Mesenchymal stem cell (in vitro differentiated cells and primary cell): ENCODE results near the gene TBL1X.

Source experiments
- DNase-seq: peaks from one replicate; pipeline ENCODE4 v3.0.0-alpha.2; 2013
- H2AFZ ChIP-seq: one replicate; pipeline ENCODE4 v1.6.1; 2013; ENCODE audit warnings: low read depth, mild to moderate bottlenecking, control low read depth, inconsistent platforms, low read length, moderate library complexity
- H2AK5ac ChIP-seq: 2 replicates; pipeline ENCODE4 v1.6.1; 2013; ENCODE audit warnings: low read length, moderate library complexity, mild to moderate bottlenecking, inconsistent platforms; ENCODE audit not compliant: severe bottlenecking
- H2BK120ac ChIP-seq: one replicate; pipeline ENCODE4 v1.6.1; 2013; ENCODE audit warnings: low read depth, mild to moderate bottlenecking, inconsistent platforms, low read length, moderate library complexity
- H2BK12ac ChIP-seq, 2 experiments: one replicate each; pipeline ENCODE4 v1.6.1; 2013; ENCODE audit warnings: inconsistent platforms in 2 of 2, low read length in 2 of 2, mild to moderate bottlenecking in 2 of 2, moderate library complexity in 2 of 2, control low read depth in 1 of 2
- H2BK15ac ChIP-seq: one replicate; pipeline ENCODE4 v1.6.1; 2013; ENCODE audit warnings: mild to moderate bottlenecking, low read depth, inconsistent platforms; ENCODE audit not compliant: poor library complexity, severe bottlenecking
- H2BK5ac ChIP-seq: 2 replicates; pipeline ENCODE4 v1.6.1; 2013; ENCODE audit warnings: low read depth, mild to moderate bottlenecking, low read length, control low read depth, inconsistent platforms; ENCODE audit not compliant: poor library complexity, severe bottlenecking
- H3K14ac ChIP-seq, 2 experiments: one replicate each; pipeline ENCODE4 v1.6.1; 2013; ENCODE audit warnings: inconsistent platforms in 2 of 2, low read length in 2 of 2, control low read depth in 1 of 2, mild to moderate bottlenecking in 1 of 2, moderate library complexity in 1 of 2
- H3K18ac ChIP-seq, 2 experiments: one replicate each; pipeline ENCODE4 v1.6.1; 2013; ENCODE audit warnings: inconsistent platforms in 2 of 2, low read length in 2 of 2, control low read depth in 1 of 2, low read depth in 1 of 2, mild to moderate bottlenecking in 1 of 2
- H3K23ac ChIP-seq, 2 experiments: one replicate each; pipeline ENCODE4 v1.6.1; 2013; ENCODE audit warnings: inconsistent platforms in 2 of 2, low read length in 2 of 2, mild to moderate bottlenecking in 2 of 2, moderate library complexity in 2 of 2, control low read depth in 1 of 2
- H3K27ac ChIP-seq: 2 replicates; pipeline ENCODE4 v1.5.1; 2013; ENCODE audit warnings: mild to moderate bottlenecking, moderate library complexity, low read length, control low read depth, inconsistent platforms; ENCODE audit not compliant: poor library complexity, severe bottlenecking
- H3K27me3 ChIP-seq, 2 experiments: 2 replicates each; pipeline versions ENCODE4 v1.6.1 to v1.7.0; 2013; ENCODE audit warnings: low read length in 2 of 2, mild to moderate bottlenecking in 2 of 2, moderate library complexity in 2 of 2, control low read depth in 1 of 2, inconsistent platforms in 1 of 2; ENCODE audit not compliant: control insufficient read depth in 1 of 2, insufficient read depth in 1 of 2
- H3K36me3 ChIP-seq, 2 experiments: 2 replicates each; pipeline versions ENCODE4 v1.6.1 to v1.7.0; 2013; ENCODE audit warnings: low read length in 2 of 2, control low read depth in 1 of 2, inconsistent platforms in 1 of 2, low read depth in 1 of 2, mild to moderate bottlenecking in 1 of 2; ENCODE audit not compliant: insufficient read depth in 2 of 2, control insufficient read depth in 1 of 2
- H3K4ac ChIP-seq, 2 experiments: one replicate each; pipeline ENCODE4 v1.6.1; 2013; ENCODE audit warnings: inconsistent platforms in 2 of 2, low read length in 2 of 2, mild to moderate bottlenecking in 2 of 2, moderate library complexity in 2 of 2, control low read depth in 1 of 2, low read depth in 1 of 2
- H3K4me1 ChIP-seq: 2 replicates; pipeline ENCODE4 v1.6.1; 2013; ENCODE audit warnings: low read depth, low read length, control low read depth; ENCODE audit not compliant: control insufficient read depth, insufficient read depth
- H3K4me2 ChIP-seq: 2 replicates; pipeline ENCODE4 v1.6.1; 2013; ENCODE audit warnings: low read length, mild to moderate bottlenecking, inconsistent platforms; ENCODE audit not compliant: poor library complexity, severe bottlenecking
- H3K4me3 ChIP-seq, 2 experiments: 2 replicates each; pipeline versions ENCODE4 v1.5.1 to v1.7.0; 2013; ENCODE audit warnings: low read length in 2 of 2, mild to moderate bottlenecking in 2 of 2, control low read depth in 1 of 2, low read depth in 1 of 2; ENCODE audit not compliant: insufficient read depth in 1 of 2
- H3K79me1 ChIP-seq: replicated peaks from 2 replicates; pipeline ENCODE4 v1.6.1; 2013; ENCODE audit warnings: mild to moderate bottlenecking, control low read depth, low read length, inconsistent platforms; ENCODE audit not compliant: poor library complexity, severe bottlenecking
- H3K9ac ChIP-seq: 2 replicates; pipeline ENCODE4 v1.7.0; 2013; ENCODE audit warnings: mild to moderate bottlenecking, low read length, moderate library complexity
- H3K9me3 ChIP-seq: 2 replicates; pipeline ENCODE4 v1.7.0; 2013; ENCODE audit warnings: mild to moderate bottlenecking, low read length; ENCODE audit not compliant: control insufficient read depth
- H4K8ac ChIP-seq: one replicate; pipeline ENCODE4 v1.6.1; 2013; ENCODE audit warnings: inconsistent platforms, mild to moderate bottlenecking, low read length, moderate library complexity
- H4K91ac ChIP-seq: one replicate; pipeline ENCODE4 v1.6.1; 2013; ENCODE audit warnings: mild to moderate bottlenecking, low read length, inconsistent platforms
- WGBS: methylation state at CpG from one replicate; pipeline ENCODE4 v1.1.7; 2013; ENCODE audit warnings: mixed read lengths; 5-methylcytosine and 5-hydroxymethylcytosine counted together

TBL1X gene

DNA sequence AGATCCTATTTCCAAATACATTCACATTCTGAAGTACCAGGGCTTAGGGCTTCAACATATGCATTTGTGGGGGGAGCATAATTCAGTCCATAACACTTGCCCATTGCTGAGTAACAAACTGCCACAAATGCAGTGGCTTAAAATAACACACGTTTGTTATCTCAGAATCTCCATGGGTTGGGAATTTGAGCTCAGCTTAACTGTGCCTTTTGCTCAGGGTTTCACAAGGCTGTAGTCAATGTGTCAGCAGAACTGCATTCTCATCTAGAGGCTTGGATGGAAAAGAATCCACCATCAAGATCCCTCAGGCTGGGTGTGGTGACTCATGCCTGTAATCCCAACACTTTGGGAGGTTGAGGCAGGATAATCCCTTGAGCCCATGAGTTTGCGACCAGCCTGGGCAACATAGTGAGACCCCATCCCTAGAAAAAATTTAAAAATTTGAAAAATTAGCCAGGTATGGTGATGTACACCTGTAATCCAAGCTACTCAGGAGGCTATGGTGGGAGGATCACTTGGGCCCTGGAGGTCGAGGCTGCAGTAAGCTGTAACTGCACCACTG lies 25.8 kb upstream of the TBL1X start:
- Histone ChIP-seq H4K91ac (no peak overlapping the region), H3K27me3 (no peaks in the 10 kb centered on the region), H2BK120ac (no peak overlapping the region), H3K4ac (no peak overlapping the region), H2BK5ac (no peak overlapping the region), H3K14ac (no peak overlapping the region), H3K4me3 (no peak overlapping the region), H2AFZ (no peak overlapping the region), H3K4me2 (no peak overlapping the region), H3K9me3 (no peaks in the 10 kb centered on the region), H3K23ac (no peak overlapping the region), H2BK12ac (no peak overlapping the region), H3K36me3 (no peaks in the 10 kb centered on the region), H3K9ac (no peak overlapping the region), H2AK5ac (no peak overlapping the region), H3K18ac (no peak overlapping the region), H3K4me1 (no peaks in the 10 kb centered on the region), H2BK15ac (no peak overlapping the region), H3K79me1 (no peaks in the 10 kb centered on the region), H3K27ac (no peak overlapping the region), H4K8ac (no peak overlapping the region)
- 75% methylated on average over 2 of the region's 3 CpGs for WGBS
- peak; percentile 51 for DNase-seq

- Histone ChIP-seq H3K9me3 (no peaks in the 10 kb centered on the region), H3K14ac (no peak overlapping the region), H2BK5ac (no peak overlapping the region), H3K4me3 (no peak overlapping the region), H2AK5ac (no peak overlapping the region), H3K4me2 (no peak overlapping the region), H3K18ac (no peak overlapping the region), H4K8ac (no peak overlapping the region), H4K91ac (no peak overlapping the region), H2BK12ac (no peak overlapping the region), H3K9ac (no peak overlapping the region), H3K4me1 (no peaks in the 10 kb centered on the region), H3K79me1 (no peaks in the 10 kb centered on the region), H3K36me3 (no peaks in the 10 kb centered on the region), H2BK120ac (no peak overlapping the region), H3K27ac (no peak overlapping the region), H3K4ac (no peak overlapping the region), H3K27me3 (no peaks in the 10 kb centered on the region), H3K23ac (no peak overlapping the region), H2AFZ (no peak overlapping the region), H2BK15ac (no peak overlapping the region)
- 100% methylated on average over 1 of the region's 3 CpGs for WGBS
- DNase-seq: no peak
Observed at GRCh38 chrX:9440116-9440844, 24.6 kb upstream of the TBL1X start.

DNA sequence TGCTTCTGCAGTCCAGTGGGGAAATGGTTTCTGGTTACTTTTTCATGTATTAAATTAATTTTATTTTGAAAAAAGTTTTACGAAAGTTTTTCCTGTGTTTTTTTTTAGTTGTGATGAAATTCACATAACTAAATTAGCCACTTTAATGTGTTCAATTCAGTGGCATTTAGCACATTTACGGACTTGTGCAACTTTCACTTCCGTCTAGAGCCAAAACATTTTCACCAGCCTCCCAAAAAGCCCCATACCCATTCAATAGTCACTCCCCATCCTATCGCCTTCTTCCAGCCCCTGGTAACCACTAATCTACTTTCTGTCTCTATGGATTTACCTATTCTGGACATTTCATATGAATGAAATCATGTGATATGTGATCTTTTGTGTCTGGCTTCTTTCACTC lies 22.8 kb upstream of the TBL1X start:
- Histone ChIP-seq H3K9me3 (no peaks in the 10 kb centered on the region), H3K27ac (no peak overlapping the region), H3K9ac (no peak overlapping the region), H3K4ac (no peak overlapping the region), H3K4me2 (no peak overlapping the region), H2AFZ (no peak overlapping the region), H2AK5ac (no peak overlapping the region), H3K79me1 (no peaks in the 10 kb centered on the region), H3K4me1 (no peaks in the 10 kb centered on the region), H2BK12ac (no peak overlapping the region), H4K91ac (no peak overlapping the region), H3K4me3 (no peak overlapping the region), H3K36me3 (no peaks in the 10 kb centered on the region), H2BK15ac (no peak overlapping the region), H3K23ac (no peak overlapping the region), H4K8ac (no peak overlapping the region), H3K18ac (no peak overlapping the region), H3K27me3 (no peaks in the 10 kb centered on the region), H3K14ac (no peak overlapping the region), H2BK5ac (no peak overlapping the region), H2BK120ac (no peak overlapping the region)
- WGBS: 100% methylated on average over 2 of the region's 4 CpGs
- no peak for DNase-seq

- Histone ChIP-seq H2AK5ac (no peak overlapping the region), H3K27me3 (no peaks in the 10 kb centered on the region), H3K18ac (no peak overlapping the region), H3K9ac (no peak overlapping the region), H3K4me1 (no peaks in the 10 kb centered on the region), H3K4me3 (no peak overlapping the region), H3K14ac (no peak overlapping the region), H2BK5ac (no peak overlapping the region), H3K27ac (no peak overlapping the region), H3K36me3 (no peaks in the 10 kb centered on the region), H4K8ac (no peak overlapping the region), H3K4ac (no peak overlapping the region), H3K9me3 (no peaks in the 10 kb centered on the region), H2AFZ (no peak overlapping the region), H2BK12ac (no peak overlapping the region), H2BK120ac (no peak overlapping the region), H3K79me1 (no peaks in the 10 kb centered on the region), H3K23ac (no peak overlapping the region), H3K4me2 (no peak overlapping the region), H2BK15ac (no peak overlapping the region), H4K91ac (no peak overlapping the region)
- DNase-seq: no peak
- 93% methylated on average over 20 of the region's 20 CpGs for WGBS
Observed at GRCh38 chrX:9443327-9443726, 21.5 kb upstream of the TBL1X start.
